OCI-LY3 (cell line): Measurements from ENCODE around the gene FCHSD1.
A peak's percentile ranks its signal among the peaks of the same experiment; 100 is the strongest.

Source experiments
- H2AFZ ChIP-seq: fragments of 200-600, 300-600 bp; shearing (Covaris generic); 2 replicates; pipeline ENCODE4 v1.6.0; 2014; ENCODE audit warnings: antibody characterized with exemption, low read depth, low read length
- H3K27ac ChIP-seq: fragments of 200-600, 300-600 bp; sonication (generic); 2 replicates; pipeline ENCODE4 v1.5.1; 2014; ENCODE audit warnings: mild to moderate bottlenecking, low read length, moderate library complexity, mixed read lengths
- H3K27me3 ChIP-seq: fragments of 200-600, 300-600 bp; sonication (generic); 2 replicates; pipeline ENCODE4 v1.6.1; 2014; ENCODE audit warnings: low read depth, low read length, mixed read lengths
- H3K36me3 ChIP-seq: fragments of 200-600, 300-600 bp; sonication (generic); replicated peaks from 2 replicates; pipeline ENCODE3; 2014; ENCODE audit warnings: low read depth, low read length, mixed read lengths
- H3K4me1 ChIP-seq: fragments of 300-600, 200-600 bp; sonication (generic); 2 replicates; pipeline ENCODE4 v1.6.1; 2014; ENCODE audit warnings: low read length, mixed read lengths
- H3K4me2 ChIP-seq: fragments of 200-600, 300-600 bp; sonication (generic); 2 replicates; pipeline ENCODE4 v1.6.1; 2014; ENCODE audit warnings: low read length, mixed read lengths
- H3K4me3 ChIP-seq: fragments of 300-600, 200-600 bp; sonication (generic); 2 replicates; pipeline ENCODE4 v1.5.1; 2014; ENCODE audit warnings: antibody characterized with exemption, mild to moderate bottlenecking, low read length, moderate library complexity
- H3K79me2 ChIP-seq: fragments of 300-600, 200-600 bp; shearing (Covaris generic); 2 replicates; pipeline ENCODE4 v1.6.1; 2014; ENCODE audit warnings: mild to moderate bottlenecking, low read length, mixed read lengths
- H3K9ac ChIP-seq: fragments of 300-600, 200-600 bp; shearing (Covaris generic); 2 replicates; pipeline ENCODE4 v1.6.0; 2014; ENCODE audit warnings: mild to moderate bottlenecking, low read length, moderate library complexity
- H3K9me3 ChIP-seq: fragments of 200-600, 300-600 bp; shearing (Covaris generic); 2 replicates; pipeline ENCODE4 v1.6.1; 2014; ENCODE audit warnings: low read length, mixed read lengths; ENCODE audit not compliant: insufficient read depth
- H4K20me1 ChIP-seq: fragments of 200-600, 300-600 bp; sonication (generic); 2 replicates; pipeline ENCODE4 v1.6.1; 2016; ENCODE audit warnings: low read length, mixed read lengths; ENCODE audit not compliant: insufficient read depth
- CTCF ChIP-seq: fragments of 200-600, 300-600 bp; sonication (generic); IDR thresholded peaks from 2 replicates; pipeline ENCODE4 v1.5.1; 2014; ENCODE audit warnings: antibody characterized with exemption, low read length, low read depth
- EZH2phosphoT487 ChIP-seq: fragments of 200-600 bp; shearing (Covaris generic); IDR thresholded peaks from 2 replicates; pipeline ENCODE4 v1.6.1; 2018; ENCODE audit warnings: antibody characterized with exemption, mixed run types, low read depth

The FCHSD1 gene

GRCh38 chr5:141654298-141654697 is 3.1 kb upstream of the FCHSD1 start:
- Histone ChIP-seq H3K27me3 (no peaks in the 10 kb centered on the region), H2AFZ (no peak overlapping the region), H3K27ac (no peak overlapping the region), H3K9ac (no peak overlapping the region), H3K4me1 (peaks cover 4% of the 10 kb centered on the region), H3K4me3 (no peak overlapping the region), H4K20me1 (no peaks in the 10 kb centered on the region), H3K4me2 (no peak overlapping the region), H3K9me3 (no peaks in the 10 kb centered on the region), H3K36me3 (no peaks in the 10 kb centered on the region), H3K79me2 (no peaks in the 10 kb centered on the region)
- TF ChIP-seq CTCF (no peak), EZH2phosphoT487 (no peak)

GRCh38 chr5:141651728-141652105 is 499 bp upstream of the FCHSD1 start:
- H3K4me2 ChIP-seq: peak overlapping the region; percentile 92
- no peaks in the 10 kb centered on the region for H3K36me3 ChIP-seq
- peak overlapping the region; percentile 47; the same call in 1 of the 2 replicates for H2AFZ ChIP-seq
- TF ChIP-seq CTCF (no peak), EZH2phosphoT487 (no peak)
- no peak overlapping the region for H3K27ac ChIP-seq
- no peaks in the 10 kb centered on the region for H3K9me3 ChIP-seq
- no peaks in the 10 kb centered on the region for H3K79me2 ChIP-seq
- peak overlapping the region; percentile 90 for H3K4me3 ChIP-seq
- H3K9ac ChIP-seq: peak overlapping the region; percentile 63
- no peaks in the 10 kb centered on the region for H3K27me3 ChIP-seq
- H3K4me1 ChIP-seq: peaks cover 4% of the 10 kb centered on the region
- H4K20me1 ChIP-seq: no peaks in the 10 kb centered on the region

GRCh38 chr5:141649972-141650371 is 1.2 kb downstream of the FCHSD1 start:
- Histone ChIP-seq H3K9me3 (no peaks in the 10 kb centered on the region), H3K4me1 (peaks cover 4% of the 10 kb centered on the region), H2AFZ (no peak overlapping the region), H3K79me2 (no peaks in the 10 kb centered on the region), H3K27ac (no peak overlapping the region), H3K36me3 (no peaks in the 10 kb centered on the region), H3K4me2 (no peak overlapping the region; the same call in 1 of the 2 replicates), H3K4me3 (no peak overlapping the region), H4K20me1 (no peaks in the 10 kb centered on the region), H3K9ac (no peak overlapping the region), H3K27me3 (no peaks in the 10 kb centered on the region)
- TF ChIP-seq EZH2phosphoT487 (no peak), CTCF (no peak)

- Histone ChIP-seq H3K27me3 (no peaks in the 10 kb centered on the region), H3K36me3 (no peaks in the 10 kb centered on the region), H3K9me3 (no peaks in the 10 kb centered on the region), H3K79me2 (no peaks in the 10 kb centered on the region), H3K4me2 (no peak overlapping the region), H3K27ac (no peak overlapping the region), H3K4me1 (peaks cover 4% of the 10 kb centered on the region), H2AFZ (no peak overlapping the region), H3K9ac (no peak overlapping the region), H4K20me1 (no peaks in the 10 kb centered on the region), H3K4me3 (no peak overlapping the region)
- TF ChIP-seq CTCF (no peak), EZH2phosphoT487 (no peak)
Observed at GRCh38 chr5:141649056-141649688, 2.0 kb downstream of the FCHSD1 start.
